Esophagus squamous epithelium (tissue), 4 donors: ENCODE results near the gene CNGB1.

Experiments
- CTCF ChIP-seq, 6 experiments: fragments of 450-650 bp in 4 of 6; fragments of 200-600 bp in 2 of 6; sonication (generic) in 2 of 6; IDR thresholded peaks; one replicate each; pipeline ENCODE4 v1.5.1; 2016 to 2019; ENCODE audit warnings: antibody characterized with exemption in 6 of 6, mild to moderate bottlenecking in 4 of 6, moderate library complexity in 4 of 6
- POLR2A ChIP-seq, 4 donors: fragments of 450-650 bp; IDR thresholded peaks; one replicate each; pipeline ENCODE4 v1.6.1; 2017; ENCODE audit warnings: antibody characterized with exemption in 4 of 4, mild to moderate bottlenecking in 4 of 4, moderate library complexity in 3 of 4

- TF ChIP-seq CTCF (IDR thresholded peaks at IDR 0.05): no peak
- TF ChIP-seq POLR2A (IDR thresholded peaks at IDR 0.05): no peak
Measured at GRCh38 chr16:57876210-57876609, 94.7 kb downstream of the CNGB1 start.
